ENCODE results near the gene ZBTB48.
"Not testable (repeated sequence)": the region's sequence is repeated elsewhere in the genome, so short reads cannot be mapped to it uniquely, and the experiment has no call there.

The ZBTB48 gene

DNA sequence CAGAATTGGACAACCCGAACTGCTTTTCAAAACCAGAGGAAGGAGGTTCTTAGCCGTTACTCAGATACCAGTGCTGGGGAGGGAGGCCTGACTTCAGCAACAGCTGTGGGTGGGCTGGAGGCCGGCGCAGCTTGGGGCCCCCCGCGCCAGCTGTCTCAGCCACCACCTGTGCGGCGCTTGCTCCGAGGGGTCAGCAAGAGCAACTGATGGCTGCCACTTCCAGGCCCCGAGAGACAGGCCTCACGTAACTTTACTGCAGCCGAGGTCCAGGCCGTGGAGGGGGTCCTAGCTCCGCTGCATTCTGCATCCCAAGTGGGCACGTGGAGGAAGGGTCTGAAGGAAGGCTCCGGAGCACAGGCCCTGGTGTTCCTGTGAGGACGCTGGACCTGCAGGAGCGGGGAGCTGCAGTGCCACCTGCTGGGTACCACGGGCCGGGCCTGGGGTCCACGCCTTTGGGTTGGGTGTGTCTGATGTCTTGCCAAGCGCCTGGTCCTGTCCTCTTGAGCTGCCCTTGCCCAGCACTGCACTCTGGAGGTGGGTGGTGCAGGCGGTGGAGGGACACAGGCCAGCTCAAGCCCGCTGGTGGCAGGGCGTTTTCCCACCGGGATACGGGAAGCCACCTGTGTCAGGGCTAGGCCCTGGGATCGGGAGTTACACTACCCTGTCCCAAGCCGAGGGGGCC lies 54.7 kb downstream of the ZBTB48 start:
- peak; percentile 55 for DNase-seq (ENCODE audit: low spot score)

DNA sequence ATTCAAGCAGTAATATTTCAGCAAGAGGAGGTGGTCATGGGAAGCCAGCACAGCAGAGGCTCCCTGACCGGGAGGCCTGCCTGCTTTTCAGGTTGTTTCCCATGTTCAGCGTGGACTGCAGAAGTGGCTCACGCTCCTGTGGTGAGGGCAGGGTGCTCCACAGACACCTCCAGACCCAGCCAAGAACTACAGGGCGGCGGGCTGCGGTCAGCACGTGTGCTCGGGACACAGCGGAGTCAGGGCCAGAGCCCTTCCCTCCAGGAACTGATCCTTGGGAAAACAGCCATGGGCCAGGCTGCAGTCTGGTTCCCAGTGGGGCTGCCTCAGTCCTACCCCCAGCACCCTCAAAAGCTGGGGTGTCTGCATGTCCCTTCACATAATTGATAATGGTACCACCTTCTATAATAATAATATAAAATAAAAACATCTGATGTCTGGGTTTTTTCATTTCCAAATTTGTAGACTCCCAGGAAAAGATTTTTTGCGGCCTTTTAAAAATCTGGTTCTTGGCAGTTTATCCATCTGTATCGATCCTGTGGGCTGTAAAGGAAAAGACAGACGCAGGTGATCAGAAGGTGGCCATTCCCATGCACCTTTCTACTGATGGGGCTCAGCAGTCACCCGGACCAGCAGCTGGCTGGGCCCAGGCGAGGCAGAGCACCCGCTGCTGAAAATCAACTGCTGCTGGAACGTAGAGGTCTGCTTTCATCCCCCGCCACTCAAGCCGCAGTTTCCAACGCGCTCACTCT lies 55.5 kb downstream of the ZBTB48 start:
- DNase-seq (ENCODE audit: low spot score): no peak

DNA sequence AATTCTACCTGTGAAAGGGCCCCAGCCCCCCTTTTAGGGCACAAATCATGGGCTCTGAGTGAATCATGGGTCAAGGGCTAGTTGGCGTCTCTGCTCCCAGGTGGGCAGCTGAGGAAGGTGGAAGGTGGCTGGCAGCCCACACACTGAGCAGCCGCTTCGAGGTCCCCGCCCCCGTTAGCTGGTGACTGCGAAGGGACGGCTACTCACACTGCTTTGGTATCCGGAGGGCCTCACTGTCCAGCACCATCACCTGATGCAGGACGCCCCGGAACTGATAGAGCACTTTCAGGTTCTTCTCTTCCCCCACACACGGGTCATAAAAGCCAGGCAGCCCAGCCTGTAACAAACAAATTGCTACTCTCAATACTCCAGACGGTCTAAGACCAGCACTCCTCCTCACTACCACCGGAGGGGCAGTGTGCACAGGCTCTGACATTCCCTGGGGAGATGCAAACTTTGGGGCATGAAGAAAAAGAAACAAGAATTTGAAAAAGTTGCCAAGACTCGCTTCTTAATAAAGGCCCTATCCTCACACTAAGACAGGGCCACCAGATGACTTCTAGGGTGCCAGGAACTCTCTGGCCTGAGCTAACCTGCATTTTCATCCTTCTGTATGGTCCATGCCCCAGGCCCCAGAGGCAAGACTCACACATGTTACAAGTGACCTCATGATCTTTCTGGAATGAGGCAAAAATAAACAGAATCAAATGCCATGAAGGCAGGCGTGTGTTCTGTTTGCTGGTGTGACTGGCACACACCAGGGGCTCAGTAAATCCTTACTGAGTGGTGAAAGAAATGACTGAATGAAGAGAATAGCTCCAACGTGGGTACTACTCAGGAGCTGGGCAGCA lies 56.3 kb downstream of the ZBTB48 start:
- no peak for DNase-seq (ENCODE audit: low spot score)

DNA sequence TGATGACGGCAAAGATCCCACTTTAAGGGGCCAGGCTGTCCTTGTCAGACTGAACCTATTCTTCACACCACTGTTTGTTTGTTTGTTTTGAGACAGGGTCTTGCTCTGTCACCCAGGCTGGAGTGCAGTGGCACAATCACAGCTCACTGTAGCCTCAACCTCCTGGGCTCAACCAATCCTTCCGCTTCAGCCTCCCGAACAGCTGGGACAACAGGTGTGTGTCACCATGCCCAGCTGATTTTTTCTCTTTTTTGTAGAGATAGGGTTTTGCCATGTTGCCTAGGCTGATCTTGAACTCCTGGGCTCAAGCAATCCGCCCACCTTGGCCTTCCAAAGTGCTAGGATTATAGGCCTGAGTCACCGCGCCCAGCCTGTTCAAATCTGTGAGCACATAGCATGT lies 57.0 kb downstream of the ZBTB48 start:
- not testable (repeated sequence) for DNase-seq (ENCODE audit: low spot score)

DNA sequence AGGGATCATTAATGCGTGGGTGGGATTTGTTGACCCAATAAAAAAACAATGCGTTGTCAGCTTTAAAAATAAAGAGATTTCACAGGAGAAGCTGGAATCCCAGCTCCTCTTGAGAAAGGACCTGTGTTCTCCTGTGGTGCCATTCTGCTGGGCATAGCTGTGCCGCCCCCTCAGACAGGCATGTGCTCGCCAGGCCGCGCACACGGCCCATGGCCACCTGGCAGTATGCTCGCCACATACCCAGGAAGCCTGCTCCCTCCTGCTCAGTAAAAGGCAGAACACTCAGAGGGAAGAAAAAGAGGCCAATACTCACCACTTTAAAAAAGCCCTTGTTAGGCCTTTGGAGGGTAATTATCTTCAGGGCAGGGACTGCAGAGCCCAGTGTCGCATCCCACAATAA lies 58.0 kb downstream of the ZBTB48 start:
- DNase-seq (ENCODE audit: low spot score): no peak

DNA sequence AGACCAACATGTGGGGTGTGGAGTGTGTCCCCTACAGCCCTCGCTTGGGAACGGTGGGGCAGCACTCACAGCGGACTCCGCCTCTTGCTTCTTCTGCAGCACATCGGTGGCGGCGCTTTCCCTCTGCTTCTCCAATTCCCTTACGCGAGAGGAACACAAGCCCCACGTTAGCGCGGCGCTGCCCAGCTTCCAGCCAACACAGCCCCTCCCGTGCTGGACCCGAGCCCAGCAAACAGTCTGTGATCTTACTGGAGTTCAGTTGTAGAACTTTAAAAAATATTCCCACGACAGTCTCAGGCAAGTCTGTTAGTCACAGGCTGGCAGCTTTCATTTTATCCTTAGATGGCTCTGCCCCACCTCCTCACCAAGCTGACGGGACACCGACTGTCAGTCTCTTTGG lies 58.4 kb downstream of the ZBTB48 start:
- peak; percentile 83 for DNase-seq (ENCODE audit: low spot score)
